ENCODE results near the gene MTCL1.

The MTCL1 gene

DNA sequence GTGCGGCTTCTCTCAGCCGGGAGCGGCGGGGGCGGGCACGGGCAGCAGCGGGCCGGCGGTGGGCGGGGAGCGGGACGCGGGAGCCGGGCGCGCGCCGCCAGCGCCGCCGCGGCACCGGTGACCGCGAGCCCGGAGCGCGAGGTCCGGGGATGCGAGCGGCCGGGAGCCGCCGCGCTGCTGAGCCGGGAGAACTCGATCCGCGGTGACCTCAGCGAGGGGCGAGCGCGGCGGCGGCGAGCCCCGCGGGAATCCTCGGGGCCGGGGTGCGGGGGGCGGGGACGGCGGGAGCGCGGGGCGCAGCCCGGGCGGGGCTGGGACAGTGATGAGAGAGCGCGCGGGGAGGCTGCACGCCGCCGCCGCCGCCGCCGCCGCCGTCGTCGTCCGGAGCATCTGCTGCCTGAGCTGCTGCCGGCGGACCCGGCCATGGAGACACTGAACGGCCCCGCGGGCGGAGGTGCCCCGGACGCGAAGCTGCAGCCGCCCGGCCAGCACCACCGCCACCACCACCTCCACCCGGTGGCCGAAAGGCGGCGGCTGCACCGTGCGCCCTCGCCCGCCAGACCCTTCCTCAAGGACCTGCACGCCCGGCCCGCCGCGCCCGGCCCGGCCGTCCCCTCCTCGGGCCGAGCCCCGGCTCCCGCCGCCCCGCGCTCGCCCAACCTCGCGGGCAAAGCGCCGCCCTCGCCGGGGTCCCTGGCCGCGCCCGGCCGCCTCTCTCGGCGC, at the start of gene MTCL1:
TSS of gene MTCL1 (plus strand) at position 319 of the 723 bp plus-strand sequence. CDS start at position 424, 105 bp downstream.
- FAIRE-seq = no peak

DNA sequence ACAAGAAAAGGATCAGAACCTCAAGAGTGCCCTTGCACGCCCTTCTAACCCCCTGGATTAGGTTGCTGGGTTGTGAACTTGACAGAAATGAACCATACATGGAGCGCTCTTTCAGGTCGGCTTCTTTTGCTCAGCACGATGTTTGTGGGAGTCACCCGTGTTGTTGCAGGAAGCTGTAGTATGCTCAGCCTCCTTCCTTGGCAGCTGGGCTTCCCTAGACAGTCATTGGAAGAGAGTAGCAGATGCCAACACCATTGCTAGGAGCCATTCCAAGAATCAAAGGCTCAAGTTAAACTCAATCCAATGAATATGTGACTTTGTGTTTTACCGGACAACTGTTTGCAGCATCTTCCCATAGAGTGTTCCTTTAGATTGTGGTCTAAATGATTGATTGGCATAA, 49.1 kb upstream of the MTCL1 start:
- no peak for FAIRE-seq

DNA sequence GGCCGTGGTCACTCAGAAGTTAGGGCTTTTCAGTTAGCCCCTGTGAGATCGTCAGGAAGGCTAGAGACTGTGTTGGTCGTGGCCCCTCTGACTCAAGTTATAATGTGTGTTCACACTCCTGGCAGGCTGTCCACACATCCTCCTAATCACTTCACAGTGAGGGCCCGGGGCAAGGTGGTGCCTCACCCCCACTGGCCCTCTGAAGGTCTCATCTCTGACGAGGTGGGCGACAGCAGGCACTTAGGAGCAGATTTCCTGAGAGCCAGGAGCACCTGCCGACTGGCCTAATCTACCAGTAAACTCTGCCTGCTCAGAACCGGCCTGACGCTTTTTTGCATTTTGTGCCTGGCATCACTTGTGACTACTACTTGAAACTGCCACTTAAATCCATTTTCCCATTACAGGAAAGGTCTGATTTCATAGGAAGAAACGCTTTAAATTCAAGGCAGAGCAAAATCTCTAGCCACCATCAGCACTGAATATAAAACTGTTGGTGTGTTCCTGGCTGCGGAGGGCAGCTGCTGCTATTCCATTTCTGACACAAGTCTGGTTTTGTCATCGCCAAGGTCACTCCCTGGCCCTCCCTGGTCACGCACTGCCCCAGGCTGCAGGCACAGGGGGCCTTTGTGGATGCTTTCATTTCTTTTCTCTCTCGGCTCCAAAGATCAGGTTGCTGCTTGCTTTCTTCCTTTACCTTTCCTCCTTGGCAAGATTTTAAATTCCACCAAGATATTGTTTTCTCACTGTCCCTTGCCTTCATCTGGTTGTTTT, 48.1 kb upstream of the MTCL1 start:
- no peak for FAIRE-seq

DNA sequence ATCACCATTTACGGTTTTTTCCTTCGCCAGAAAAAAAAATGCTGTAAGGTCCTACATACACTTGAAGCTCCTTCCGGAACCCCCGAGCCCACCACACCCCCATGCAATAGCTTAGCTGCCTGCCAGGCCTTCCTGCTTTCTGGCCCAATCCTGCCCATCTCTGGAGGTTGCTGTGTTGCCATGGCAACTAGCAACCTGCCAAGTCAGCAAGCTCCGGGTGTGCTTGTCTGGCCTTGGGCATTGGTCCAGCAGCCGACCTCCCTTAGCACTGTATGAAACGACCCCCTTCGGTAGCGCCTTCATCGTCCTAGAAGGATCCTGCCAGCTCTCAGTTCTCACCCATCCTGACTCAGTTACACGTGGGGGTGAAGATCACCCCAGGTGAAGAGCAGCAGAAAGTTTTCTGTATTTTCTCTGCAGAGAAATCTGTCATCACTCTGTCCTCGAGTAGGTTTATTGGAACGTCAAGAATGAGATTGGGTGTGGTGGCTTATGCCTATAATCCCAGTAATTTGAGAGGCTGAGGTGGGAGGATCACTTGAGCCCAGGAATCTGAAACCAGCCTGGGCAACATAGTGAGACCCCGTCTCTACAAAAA, 47.4 kb upstream of the MTCL1 start:
- FAIRE-seq = no peak

DNA sequence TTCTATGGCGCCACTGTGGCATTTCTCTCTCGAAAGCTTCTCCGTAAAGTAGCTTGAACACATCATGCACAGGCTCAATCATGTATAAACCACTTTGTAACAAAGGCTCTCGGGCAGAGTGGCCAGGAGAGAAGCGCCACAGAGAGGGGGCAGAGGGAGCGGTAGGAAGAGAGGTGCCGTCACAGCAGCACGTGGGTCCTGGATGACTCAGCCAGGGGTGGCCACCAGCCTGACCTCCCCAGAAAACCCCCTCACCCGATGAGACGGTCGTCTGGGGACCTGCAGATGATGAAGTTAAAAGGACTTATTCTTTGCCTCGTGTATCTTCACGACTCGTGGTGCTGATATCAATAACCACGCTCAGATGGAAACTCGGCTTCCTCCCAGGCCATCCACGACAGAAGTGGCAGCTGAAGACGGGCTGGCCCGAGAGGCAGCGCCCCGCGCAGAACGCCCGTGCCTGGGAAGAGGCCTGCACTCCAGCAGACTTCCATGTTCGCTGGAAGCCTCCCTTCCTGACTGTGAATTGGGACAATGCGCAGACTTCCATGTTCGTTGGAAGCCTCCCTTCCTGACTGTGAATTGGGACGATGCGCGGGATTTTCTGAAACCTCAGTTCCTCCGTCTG, 46.4 kb upstream of the MTCL1 start:
- no peak for FAIRE-seq

DNA sequence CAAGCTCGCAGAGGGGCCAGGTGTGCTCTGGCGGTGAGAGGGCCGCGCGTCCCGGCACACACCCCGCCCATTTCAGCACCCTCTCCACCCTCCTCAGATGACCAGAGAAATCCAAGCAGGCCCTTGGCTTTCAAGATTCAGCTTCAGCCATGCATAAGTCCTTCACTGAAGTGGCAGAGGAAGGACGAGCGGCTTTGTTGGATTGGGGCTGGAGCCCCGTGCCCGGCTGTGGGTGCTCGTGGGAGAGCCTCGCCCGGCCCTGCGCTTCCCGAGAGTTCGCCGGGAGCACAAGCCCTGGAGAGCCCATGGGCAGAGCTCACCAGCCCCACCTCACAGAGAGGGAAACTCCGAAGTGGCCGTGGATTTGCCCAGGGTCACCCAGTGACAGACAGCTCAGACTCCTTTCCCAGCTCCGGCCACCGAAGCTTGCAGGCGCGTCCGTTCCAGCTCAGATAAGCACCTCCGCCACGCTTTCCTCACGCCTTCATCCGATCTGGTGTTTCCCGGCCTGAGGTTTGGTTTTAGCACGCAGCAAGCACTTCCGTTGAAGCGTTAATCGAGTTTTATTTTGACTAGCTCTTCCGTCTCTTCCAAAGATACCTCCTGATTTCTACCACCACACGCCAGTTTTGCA, 45.6 kb upstream of the MTCL1 start:
- FAIRE-seq = no peak

DNA sequence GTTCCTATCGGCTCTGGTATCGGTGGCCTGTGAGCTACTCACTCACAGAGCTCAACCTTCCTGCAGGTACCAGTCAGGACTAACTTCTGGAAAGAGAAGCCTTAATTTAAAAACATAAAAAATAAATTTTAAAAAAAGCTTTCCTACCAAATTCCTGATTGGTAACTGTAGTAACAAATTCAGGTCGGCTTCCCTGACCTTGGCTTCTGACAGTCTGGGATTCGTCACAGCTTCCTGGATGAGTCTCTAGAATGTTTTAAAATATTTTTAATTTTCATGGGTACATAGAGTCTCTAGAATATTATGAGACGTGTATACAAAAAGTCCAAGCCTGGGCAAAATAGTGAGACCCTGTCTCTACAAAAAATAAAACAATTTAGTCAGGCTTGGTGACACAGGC, 45.0 kb upstream of the MTCL1 start:
- no peak for FAIRE-seq

DNA sequence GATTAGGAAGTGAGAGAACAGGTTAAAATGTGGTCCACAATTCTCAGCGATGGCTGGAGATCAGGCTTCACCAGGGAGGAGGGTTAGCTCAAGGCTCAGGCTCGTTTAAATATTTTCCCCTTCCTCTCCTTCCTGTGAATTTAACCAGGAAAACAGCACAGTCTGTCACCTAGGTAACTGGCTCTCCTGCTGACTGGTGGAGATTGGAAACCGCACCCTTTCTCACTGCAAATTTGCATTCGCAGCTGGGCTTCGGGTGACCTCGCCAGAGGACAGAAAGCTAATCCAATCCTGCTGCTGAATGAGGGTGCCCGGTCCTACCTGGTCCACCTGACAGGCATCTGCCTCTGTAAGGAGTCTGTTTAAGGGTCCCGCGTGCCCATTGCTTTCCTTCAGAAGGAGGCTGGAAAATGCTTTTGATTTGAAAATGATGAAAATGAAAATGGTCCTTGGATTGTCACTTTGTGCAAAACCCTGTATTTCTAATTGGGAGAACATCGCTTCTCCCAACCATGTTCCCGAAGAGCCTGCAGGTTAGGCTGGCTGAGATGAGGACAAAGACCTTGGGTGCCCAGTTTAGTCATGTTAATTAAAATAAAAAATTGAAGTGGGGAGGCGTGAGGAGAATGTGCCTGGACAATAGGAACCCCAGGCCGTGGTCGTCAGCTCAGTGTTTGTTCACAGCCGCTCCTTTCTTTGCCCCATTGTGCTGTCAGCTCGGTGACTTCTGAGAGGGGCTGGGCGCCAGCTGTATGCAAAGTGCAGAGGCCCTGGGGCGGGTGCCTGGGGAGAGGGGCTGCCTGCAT, 43.4 kb upstream of the MTCL1 start:
- no peak for FAIRE-seq

DNA sequence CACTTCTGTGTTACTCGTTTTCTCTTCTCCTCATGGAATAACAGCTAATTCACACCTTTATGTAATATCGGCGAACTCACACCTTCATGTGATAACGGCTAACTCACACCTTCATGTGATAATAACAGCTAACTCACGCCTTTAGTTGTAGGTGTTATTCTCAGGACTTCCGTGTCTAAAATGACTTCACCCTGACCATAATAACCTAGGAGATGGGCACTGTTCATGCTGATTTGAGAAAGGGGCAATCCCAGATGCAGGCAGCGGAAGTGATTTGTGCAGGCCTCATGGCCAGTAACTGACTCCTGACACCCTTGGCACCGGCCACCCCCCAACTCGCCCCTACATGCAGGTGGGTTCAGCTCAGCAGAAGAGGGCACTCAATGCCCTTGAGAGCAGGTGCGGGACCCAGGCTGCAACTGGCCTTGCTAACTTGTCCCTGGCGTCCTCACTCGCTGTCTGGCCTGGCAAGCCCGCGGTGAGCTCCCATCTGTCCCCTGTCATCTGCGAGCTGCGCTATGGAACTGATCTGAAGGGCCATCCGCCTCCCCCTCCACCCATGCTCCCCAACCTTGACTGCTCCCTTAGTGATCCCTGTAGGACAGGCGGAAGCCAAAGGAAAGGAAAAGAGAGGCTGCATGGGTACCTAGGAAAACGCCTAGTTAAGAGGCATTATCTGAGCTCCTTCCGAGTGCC, 42.6 kb upstream of the MTCL1 start:
- no peak for FAIRE-seq

DNA sequence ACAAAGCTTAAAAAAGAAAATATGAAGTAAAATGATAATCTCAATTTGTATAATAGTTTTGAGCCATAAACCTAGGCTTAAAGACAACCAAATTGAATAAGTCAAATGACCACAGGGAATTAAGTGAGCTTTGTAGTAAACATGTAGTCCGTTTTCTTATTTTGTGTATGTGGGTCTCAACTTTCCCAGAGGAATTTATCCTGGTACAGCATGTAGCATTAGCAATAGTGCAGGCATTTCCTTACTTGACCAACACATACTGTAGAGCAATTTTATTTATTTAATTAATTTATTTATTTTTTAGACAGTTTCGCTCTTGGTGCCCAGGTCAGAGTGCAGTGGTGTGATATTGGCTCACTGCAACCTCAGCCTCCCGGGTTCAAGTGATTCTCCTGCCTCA, 37.5 kb upstream of the MTCL1 start:
- FAIRE-seq = no peak

DNA sequence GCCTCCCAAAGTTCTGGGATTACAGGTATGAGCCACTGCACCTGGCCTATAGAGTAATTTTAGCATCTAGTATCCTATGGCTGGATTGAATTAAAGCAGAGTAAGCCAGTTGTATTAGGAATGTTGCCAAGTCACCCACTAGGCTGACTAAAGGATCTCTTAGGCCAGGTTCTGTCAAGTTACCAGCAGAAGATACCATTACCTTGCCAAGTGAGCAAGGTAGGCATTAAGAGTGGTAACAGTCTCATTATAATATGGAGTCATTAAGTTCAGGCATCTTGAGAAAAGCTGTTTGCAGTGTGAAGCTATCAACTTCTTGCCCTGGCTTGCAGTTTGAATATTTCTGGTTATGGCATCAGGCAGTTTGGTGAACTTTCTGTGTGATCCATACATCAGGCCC, 37.0 kb upstream of the MTCL1 start:
- no peak for FAIRE-seq

DNA sequence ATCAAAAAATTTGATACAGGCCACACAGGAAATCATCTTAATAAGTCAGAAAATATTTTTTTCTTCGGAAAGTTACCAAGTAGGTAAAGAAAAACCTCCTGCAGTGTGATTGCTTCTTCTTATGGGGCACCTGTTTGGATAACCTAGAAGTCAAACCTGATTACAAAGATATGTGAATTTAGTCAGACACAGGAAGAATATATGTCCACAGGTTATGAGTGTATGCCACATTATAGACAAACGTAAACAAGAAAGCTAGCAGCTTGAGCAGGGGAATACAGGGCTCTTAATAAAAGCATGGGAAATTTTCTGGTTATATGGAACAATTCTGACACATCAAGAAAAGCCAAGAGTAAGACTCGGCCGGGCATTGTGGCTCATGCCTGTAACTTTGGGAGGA, 35.8 kb upstream of the MTCL1 start:
- no peak for FAIRE-seq

DNA sequence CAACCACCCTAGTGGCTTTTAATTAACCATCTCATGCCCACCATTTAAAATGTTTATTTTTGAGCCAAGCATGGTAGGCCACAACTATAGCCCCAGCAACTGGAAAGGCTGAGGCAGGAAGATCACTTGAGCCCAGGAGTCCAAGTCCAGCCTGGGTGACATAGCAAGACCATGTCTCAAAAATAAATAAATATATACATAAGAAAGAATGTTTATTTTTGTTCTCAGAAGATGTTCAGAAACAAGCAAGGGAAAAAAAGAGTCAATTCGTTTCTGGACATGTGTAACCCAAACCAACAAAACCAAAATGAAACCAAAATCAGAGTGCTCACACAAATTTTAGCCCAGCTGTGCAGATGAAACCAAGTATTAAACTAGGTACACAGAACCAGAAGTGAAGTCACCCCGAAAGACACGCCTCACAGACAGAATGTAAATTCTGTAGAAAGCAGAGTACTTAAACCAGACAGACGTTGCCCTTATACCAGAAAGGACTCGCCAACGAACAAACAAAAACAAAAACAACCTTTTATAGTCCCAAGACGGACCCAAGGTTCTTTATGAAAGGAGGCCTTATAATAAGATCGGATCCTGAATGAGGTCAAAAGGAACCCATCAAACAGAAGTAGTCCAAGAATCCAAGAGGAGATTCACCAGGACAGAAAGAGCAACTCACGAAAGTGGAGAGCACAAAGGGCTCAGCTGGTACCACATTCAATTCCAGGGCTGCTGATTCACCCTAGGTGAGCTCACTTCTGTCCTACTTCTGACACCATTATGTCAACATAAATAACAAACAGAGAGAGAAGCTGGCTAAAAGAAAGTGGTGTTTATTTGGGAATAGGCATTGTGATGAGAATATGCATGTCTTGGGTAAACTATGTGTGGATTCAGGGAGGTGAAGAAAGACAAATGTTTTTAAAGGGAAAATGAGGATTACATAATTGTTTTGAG, 31.8 kb upstream of the MTCL1 start:
- FAIRE-seq = no peak

DNA sequence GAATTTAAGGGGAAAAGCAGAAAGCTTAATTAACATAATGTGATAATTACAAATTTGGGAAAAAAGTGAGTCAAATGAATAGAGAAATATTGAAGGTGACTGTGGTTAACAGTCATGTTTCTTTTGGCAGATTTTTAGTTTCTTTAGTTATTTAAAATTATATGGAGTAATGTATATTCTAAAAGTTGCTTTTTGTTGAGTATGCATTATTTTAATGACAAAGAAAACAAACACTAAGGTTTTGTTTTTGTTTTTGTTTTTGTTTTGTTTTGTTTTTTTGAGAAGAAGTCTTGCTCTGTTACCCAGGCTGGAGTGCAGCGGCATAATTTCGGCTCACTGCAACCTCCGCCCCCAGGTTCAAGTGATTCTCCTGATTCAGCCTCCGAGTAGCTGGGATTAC, 30.3 kb upstream of the MTCL1 start:
- no peak for FAIRE-seq

DNA sequence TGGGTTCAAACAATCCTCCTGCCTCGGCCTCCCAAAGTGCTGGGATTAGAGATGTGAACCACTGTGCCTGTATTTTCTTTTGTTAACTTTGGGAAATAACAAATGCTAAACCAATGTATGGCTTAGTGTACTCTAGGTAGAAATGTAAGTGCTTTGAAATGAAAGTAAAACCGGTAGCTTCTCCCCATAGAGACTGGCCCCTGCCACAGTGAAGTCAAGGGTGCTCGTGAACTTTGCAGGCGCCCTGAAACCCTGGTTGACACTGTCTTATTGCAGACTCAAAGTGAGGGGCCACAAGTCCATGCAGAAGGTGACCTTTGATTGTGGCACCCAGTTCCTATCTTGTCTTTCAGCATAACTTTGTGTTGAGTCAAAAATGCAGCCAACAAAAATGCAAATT, 24.2 kb upstream of the MTCL1 start:
- no peak for FAIRE-seq

DNA sequence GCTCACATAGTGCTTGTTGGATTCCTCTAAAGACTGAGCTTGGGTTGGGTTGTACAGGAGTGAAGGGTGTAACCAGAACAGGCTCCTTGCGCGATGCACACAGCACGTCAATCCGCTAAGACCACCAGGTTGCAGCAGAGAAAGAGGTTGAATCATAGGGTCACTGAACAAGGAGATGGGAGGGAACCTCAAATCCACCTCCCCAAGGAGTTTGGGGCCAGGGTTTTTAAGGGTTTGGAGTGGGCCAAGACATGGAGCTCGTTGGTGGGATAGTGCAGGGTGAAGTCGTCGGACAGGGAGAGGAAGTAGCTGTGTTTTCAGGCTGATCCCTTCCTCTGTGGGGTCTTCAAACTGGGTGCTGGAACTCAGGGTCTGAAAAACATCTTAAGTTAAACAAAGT, 20.8 kb upstream of the MTCL1 start:
- FAIRE-seq = no peak

DNA sequence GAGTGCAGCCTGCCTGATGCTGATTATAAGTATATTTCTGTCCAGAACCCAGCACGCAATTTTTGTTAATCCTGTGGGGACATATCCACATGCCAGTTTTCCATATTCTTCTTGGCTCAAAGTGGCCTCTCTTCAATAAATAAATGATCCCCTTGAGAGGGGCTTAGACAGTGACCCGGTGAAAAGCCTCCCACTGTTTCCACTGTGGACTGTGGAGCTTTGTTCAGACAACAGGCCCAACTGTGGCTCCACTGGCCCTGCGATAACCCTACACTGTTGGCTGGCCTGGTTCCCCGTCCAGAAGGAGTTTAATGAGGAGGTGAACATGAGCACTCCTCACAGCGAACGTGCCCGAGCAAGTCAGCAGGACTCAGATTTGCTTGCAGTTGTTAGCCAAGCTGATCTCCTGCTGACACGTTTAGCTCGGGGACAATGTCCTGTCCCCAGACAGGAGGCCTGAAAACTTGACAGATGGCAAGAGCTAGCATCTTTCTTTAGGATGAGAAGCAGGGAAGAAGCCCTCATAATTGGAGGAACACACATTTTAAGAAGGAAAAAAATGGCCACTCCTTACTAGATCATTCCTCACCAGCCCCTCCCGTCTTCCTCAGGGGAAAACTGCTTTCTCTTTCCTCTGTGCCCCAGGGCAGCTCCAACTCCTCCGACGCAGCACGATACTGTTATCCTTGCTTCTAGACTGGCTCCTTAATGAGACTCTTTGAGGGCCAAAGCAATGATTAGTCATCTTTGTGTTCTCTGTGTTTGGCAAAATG, 20.0 kb upstream of the MTCL1 start:
- FAIRE-seq = no peak

DNA sequence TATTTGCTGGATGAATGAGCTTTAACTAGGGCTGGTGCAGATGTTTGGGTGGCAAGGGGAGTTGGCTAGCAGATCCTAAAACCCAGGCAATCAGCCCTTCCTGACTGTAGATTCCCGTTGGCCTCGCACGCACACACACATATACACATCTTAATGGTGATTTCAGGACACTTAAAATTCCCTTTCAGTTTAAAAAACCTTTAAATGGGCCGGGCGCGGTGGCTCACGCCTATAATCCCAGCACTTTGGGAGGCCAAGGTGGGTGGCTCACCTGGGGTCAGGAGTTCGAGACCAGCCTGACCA, 19.5 kb upstream of the MTCL1 start:
- FAIRE-seq = no peak

DNA sequence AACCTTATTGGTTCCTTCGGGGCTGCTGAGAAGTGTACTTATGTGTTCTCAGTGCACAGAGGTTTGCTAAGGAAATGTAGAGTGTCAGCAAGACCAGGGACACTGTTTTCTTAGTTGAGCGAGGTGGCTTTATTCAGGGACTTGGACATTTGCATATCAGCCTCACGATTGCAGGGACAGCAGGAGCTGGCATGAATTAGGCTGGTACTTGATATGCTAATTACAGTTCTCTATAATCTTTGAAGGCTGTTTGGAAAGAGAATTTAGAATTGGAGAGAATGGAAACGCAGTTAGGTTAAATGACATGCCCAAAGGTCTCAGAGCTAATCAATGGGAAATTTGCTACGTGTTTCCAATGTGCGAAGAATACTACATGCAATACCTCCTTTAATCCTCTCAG, 18.7 kb upstream of the MTCL1 start:
- FAIRE-seq = no peak
